Tongue (tissue), 1 donor: Measurements from ENCODE around the gene C19orf67. TPM values are rescaled to one million over a fixed set of nuclear protein-coding genes. Genes with fewer than 3 reads are reported as not detected.

ENCODE experiments used
- total RNA-seq: library from RNA; depleted of rRNA; stranded (reverse); fragments of >200 nt; gene quantifications from one replicate; pipeline ENCODE4 v1.2.3, GENCODE V29; 2014

C19orf67 gene
- total RNA-seq, 1 donor from 2014 or later, result not detected

Other genes with a start within 250 kb of the C19orf67 start
- not detected for gene NANOS3, start 208.6 kb downstream of the C19orf67 start, total RNA-seq
- 3.1 TPM for gene BRME1, start 179.7 kb downstream of the C19orf67 start, total RNA-seq
- gene CC2D1A, start 179.6 kb downstream of the C19orf67 start, total RNA-seq, result 11.9 TPM
- gene PODNL1, start 147.4 kb downstream of the C19orf67 start, total RNA-seq, result 1.5 TPM
- 12.3 TPM for gene DCAF15, start 133.3 kb downstream of the C19orf67 start, total RNA-seq
- gene RFX1, start 79.5 kb downstream of the C19orf67 start, total RNA-seq, result 4.3 TPM
- not detected for gene RLN3, start 57.6 kb downstream of the C19orf67 start, total RNA-seq
- 4.3 TPM for gene IL27RA, start 54.0 kb downstream of the C19orf67 start, total RNA-seq
- 0.21 TPM for gene PALM3, start 23.7 kb downstream of the C19orf67 start, total RNA-seq
- gene MISP3, start 13.0 kb downstream of the C19orf67 start, total RNA-seq, result 1.5 TPM
- 24.7 TPM for gene SAMD1, start 5.0 kb upstream of the C19orf67 start, total RNA-seq
- 209 TPM for gene PRKACA, start 32.0 kb upstream of the C19orf67 start, total RNA-seq
- 6.7 TPM for gene ASF1B, start 50.8 kb upstream of the C19orf67 start, total RNA-seq
- 18.2 TPM for gene ADGRL1, start 120.4 kb upstream of the C19orf67 start, total RNA-seq